Renal cortex interstitium (tissue), 11 donors: ENCODE measurements around the gene FGGY. TPM values are rescaled to one million over a fixed set of nuclear protein-coding genes. Genes with fewer than 3 reads are reported as not detected.
"Not testable (repeated sequence)": the region's sequence is repeated elsewhere in the genome, so short reads cannot be mapped to it uniquely, and the experiment has no call there.

Experiments used
- DNase-seq, 11 donors: peaks; one replicate each; pipeline ENCODE4 v3.0.0-alpha.2; 2013; ENCODE audit warnings: low read depth in 9 of 11, low spot score in 4 of 11; ENCODE audit errors: extremely low read depth in 1 of 11
- polyA plus RNA-seq, 3 donors: library from polyadenylated mRNA; unstranded; fragments of 120-200 nt; gene quantifications; one replicate each; pipeline ENCODE4 v1.2.1, GENCODE V29; 2013; ENCODE audit not compliant: insufficient read length in 3 of 3

Gene FGGY
- polyA plus RNA-seq, 3 donors = 21.4 to 22.1 (median 21.9) TPM

- no peak for DNase-seq
These were observed 155.1 kb downstream of the FGGY start for GRCh38 chr1:59452026-59452425.

DNA sequence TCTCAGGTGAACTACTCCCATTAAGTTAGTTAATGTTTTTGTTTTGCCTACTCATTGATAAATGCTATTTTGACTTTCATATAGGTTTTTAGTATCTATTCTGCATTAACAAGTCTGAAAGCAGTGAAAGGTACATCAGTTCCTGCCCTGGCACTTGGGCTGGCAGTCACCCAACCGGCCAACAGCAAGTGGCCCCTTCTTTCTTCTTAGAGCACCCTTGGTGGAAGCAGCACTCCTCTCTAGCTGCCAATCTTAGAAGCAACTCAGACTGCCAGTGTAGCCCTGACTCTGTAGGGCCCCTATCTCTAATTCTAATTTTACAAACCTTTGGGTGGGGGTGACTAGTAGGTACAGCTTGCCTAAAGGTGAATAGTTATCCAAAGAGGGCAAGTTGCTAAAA is 155.7 kb downstream of the FGGY start:
- DNase-seq = no peak

DNA sequence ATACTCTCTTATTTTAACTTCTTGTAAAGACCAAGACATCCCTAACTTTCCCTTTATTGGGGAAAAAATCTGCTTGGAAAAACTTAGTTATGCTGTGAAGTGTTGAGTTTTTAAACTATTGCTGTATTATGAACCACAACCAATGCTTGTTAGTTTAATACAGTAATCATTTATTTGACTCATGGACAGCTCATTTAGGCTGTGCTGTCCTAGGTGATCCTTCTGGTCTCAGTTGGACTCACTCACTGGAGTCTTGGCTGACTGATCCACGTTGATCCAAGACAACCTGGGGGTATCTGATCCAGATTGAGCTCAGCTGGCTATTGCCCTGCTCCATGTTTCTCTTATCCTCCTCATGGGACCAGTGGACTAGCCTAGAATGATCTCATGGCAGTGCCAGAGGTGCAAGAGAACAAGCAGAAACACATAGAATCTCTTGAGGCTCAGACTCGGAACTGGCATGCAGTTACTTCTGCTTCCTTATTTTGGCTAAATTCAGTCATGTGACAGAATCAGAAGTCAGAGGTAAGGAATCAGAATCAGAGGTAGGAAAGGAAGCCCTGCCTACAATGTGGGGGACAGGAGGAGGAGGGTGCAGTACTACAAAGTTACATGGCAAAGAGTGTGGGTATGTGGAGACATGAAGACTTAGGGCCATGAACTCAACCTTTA is 156.5 kb downstream of the FGGY start:
- DNase-seq = no peak

GRCh38 chr1:59455206-59455605 is 158.3 kb downstream of the FGGY start:
- no peak for DNase-seq

- no peak for DNase-seq
These were observed 160.9 kb downstream of the FGGY start for GRCh38 chr1:59457786-59458185.

GRCh38 chr1:59458884-59459283 is 162.0 kb downstream of the FGGY start:
- no peak for DNase-seq

DNA sequence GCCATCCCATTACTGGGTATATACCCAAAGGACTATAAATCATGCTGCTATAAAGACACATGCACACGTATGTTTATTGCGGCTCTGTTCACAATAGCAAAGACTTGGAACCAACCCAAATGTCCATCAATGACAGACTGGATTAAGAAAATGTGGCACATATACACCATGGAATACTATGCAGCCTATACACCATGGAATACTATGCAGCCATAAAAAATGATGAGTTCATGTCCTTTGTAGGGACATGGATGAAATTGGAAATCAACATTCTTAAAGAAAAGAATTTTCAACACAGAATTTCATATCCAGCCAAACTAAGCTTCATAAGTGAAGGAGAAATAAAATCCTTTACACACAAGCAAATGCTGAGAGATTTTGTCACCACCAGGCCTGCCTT is 166.0 kb downstream of the FGGY start:
- not testable (repeated sequence) for DNase-seq

DNA sequence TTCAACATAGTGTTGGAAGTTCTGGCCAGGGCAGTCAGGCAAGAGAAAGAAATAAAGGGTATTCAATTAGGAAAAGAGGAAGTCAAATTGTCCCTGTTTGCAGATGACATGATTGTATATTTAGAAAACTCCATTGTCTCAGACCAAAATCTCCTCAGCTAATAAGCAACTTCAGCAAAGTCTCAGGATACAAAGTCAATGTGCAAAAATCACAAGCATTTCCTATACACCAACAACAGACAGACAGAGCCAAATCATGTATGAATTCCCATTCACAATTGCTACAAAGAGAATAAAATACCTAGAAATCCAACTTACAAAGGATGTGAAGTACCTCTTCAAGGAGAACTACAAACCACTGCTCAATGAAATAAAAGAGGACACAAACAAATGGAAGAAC is 168.6 kb downstream of the FGGY start:
- not testable (repeated sequence) for DNase-seq

- DNase-seq = no peak
These were observed 172.0 kb downstream of the FGGY start for GRCh38 chr1:59468828-59469428.

GRCh38 chr1:59471991-59472570 is 175.2 kb downstream of the FGGY start:
- DNase-seq = not testable (repeated sequence)

DNA sequence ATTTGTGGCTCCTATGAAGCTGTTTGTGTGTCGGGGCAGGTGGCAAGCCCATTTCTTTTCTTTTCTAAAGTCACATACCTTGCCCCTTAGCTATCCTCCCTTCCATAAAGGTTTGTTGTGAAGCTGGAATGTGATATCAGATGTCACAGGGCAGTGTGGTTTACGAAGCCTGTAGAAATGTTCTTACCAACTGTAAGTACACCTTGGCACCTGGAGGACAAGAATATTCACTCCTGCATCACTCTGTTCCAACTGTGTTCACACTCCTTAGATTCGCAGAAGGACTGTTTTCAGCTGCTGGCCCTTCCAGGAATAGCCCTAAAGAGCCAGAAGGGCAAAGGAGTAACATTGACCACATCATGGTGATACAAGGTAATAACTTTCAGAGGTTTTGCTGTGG is 176.9 kb downstream of the FGGY start:
- DNase-seq = no peak

- no peak for DNase-seq
These were observed 177.6 kb downstream of the FGGY start for GRCh38 chr1:59474496-59474895.

DNA sequence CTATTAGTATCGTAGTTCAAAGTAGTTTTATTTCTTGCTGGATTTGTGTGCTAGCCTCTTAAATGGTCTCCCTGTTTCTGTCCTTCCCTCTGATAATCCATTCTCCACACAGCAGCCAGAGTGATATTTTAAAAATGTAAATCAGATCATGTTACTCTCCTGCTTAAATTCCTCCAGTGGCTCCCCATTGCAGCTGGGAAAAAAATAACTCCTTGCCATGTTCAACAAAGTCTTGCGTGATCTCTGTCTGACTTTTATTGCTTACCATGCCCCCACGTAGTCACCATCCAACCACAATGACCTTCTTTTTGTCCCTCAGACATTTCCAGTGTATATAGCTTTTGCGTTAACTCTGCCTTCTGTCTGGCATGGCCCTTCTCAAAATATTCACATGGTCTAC is 178.8 kb downstream of the FGGY start:
- DNase-seq = no peak

DNA sequence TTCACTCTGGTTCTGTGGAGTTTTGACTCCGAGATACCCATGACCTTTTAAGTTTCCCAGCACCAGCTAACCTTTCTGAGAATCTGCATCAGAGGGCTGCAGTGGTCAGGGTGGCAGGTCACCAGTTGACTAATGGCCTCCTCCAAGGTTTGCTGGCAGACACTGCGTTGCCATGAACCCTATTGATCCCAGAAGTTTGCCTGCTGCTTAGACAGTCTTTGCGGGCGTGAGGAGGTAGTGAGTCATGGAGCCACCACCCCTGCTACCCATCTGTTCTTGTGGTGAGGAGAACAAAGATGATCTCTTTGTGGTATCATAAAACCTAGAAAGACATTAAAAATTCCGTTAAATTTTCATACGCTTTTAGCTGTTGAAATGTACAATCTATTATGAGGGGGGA is 180.4 kb downstream of the FGGY start:
- no peak for DNase-seq

- no peak for DNase-seq
These were observed 181.0 kb downstream of the FGGY start for GRCh38 chr1:59477867-59478266.

DNA sequence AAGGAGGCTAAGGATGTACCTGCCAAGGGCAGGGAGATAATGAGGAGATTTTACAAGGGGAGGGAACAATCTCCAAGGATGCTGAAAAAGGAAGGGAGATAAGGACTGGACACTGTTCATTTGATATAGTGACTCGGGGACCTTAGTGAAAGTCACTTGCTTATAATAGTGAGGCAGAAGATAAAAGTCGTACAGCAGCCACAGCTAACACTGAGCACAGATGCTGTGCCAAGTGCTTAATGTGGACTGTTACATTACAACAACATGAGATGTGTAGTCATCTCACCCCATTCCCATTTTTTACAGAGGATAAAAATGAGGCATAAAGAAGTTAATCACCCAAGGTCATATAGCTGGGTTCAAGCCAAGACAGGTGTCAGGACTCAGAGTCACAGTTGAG is 181.9 kb downstream of the FGGY start:
- no peak for DNase-seq

GRCh38 chr1:59480188-59480888 is 183.4 kb downstream of the FGGY start:
- no peak for DNase-seq

GRCh38 chr1:59481881-59482505 is 185.1 kb downstream of the FGGY start:
- DNase-seq = no peak

GRCh38 chr1:59482986-59483385 is 186.1 kb downstream of the FGGY start:
- DNase-seq = no peak

GRCh38 chr1:59484096-59484495 is 187.2 kb downstream of the FGGY start:
- DNase-seq = no peak
